ENCODE results near the gene CLMN. TPM values are rescaled to one million over a fixed set of nuclear protein-coding genes. Genes with fewer than 3 reads are reported as not detected.

The CLMN gene
- total and polyA plus RNA-seq, 2 of the 8 experiments (the other 6 are each of a cell fraction or from before 2014, with no cell fraction given), result 1.6 to 8.2 TPM

DNA sequence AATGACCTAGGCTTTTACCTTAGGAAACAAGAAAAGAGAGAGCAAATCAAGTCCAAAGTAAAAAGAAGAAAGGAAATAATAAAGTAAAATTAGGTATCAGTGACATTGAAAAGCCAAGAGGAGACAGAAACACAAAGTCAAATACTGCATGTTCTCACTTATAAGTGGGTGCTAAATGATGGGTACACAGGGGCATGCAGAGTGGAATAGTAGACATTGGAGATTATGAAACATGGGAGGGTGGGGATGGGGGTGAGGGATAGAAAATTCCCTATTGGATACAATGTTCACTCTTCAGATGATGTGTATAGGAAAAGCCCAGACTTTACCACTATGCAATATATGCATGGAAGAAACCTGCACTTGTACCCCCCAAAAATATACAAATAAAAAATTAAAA, 35.1 kb upstream of the CLMN start (continued):
- TF ChIP-seq JUN (IDR thresholded peaks at IDR 0.05; ENCODE audit: low read depth, low read length), result no peak

Measured in H1 (cell line).